Measurements from ENCODE around the gene ENSA. TPM values are rescaled to one million over a fixed set of nuclear protein-coding genes. Genes with fewer than 3 reads are reported as not detected.
A peak's percentile ranks its signal among the peaks of the same experiment; 100 is the strongest.
"Not testable (repeated sequence)": the region's sequence is repeated elsewhere in the genome, so short reads cannot be mapped to it uniquely, and the experiment has no call there.

ENSA gene
- polyA plus RNA-seq, 2 of the 4 experiments (the other 2 are of a cell fraction) = 67.9 to 128 TPM

GRCh38 chr1:150596095-150596892, 33.1 kb downstream of the ENSA start:
- peak overlapping the region; percentile 7 to 64; a peak in 4 of 6 replicates for H3K27ac ChIP-seq
- no peak for FAIRE-seq
- TF ChIP-seq MAFK (IDR thresholded peaks at IDR 0.05; ENCODE audit: partially characterized antibody) = no peak
- no peak for TF ChIP-seq EP300 (IDR thresholded peaks at IDR 0.05)
- no peak for TF ChIP-seq CHD4 (IDR thresholded peaks at IDR 0.05; ENCODE audit: borderline replicate concordance)
- no peak for TF ChIP-seq BCL3 (IDR thresholded peaks at IDR 0.05)
- no peaks in the 10 kb centered on the region for H3K9me3 ChIP-seq
- DNase-seq (ENCODE audit: low read depth in 1 of 2, low spot score in 1 of 2) = no peak
- CTCF ChIA-PET = interaction anchor here (1.5 to 1.7 kb wide), 2 partner anchors 12 to 36 kb away, joined by 4 to 7 read pairs; no protein-coding TSS in a partner anchor
- H3K4me2 ChIP-seq = peak overlapping the region; percentile 36; the same call in 2 of the 3 replicates
- POLR2A ChIA-PET = no interaction called here
- peak; percentile 39 to 53; a peak in 3 of 6 replicates for ATAC-seq
- peaks cover 23% of the 10 kb centered on the region for H3K4me1 ChIP-seq
- no peak overlapping the region for H3K4me3 ChIP-seq
- WGBS (ENCODE audit: missing lambda C conversion rate) = 83% methylated on average over 7 of the region's 7 CpGs

- ChIA-PET CTCF (interaction anchor here (1.0 to 7.4 kb wide), 3 partner anchors 18 to 39 kb away, joined by 3 to 140 read pairs (median 20); no protein-coding TSS in a partner anchor), POLR2A (no interaction called here)
- Histone ChIP-seq H3K27ac (no peak overlapping the region), H3K4me3 (no peak overlapping the region), H3K9me3 (no peaks in the 10 kb centered on the region), H3K4me1 (peaks cover 6% of the 10 kb centered on the region; the same call in 2 of the 3 replicates), H3K4me2 (no peak overlapping the region)
- TF ChIP-seq REST (IDR thresholded peaks at IDR 0.05) (no peak), CHD4 (IDR thresholded peaks at IDR 0.05; ENCODE audit: borderline replicate concordance) (no peak), TFCP2L1 (CRISPR knock-in tag; IDR thresholded peaks at IDR 0.05) (no peak)
- ATAC-seq (no peak), FAIRE-seq (no peak), DNase-seq (ENCODE audit: low read depth in 1 of 2, low spot score in 1 of 2) (no peak)
- WGBS (ENCODE audit: missing lambda C conversion rate) = 89% methylated on average over 2 of the region's 2 CpGs
Observed at GRCh38 chr1:150582371-150582770, 47.0 kb downstream of the ENSA start.

- FAIRE-seq; ATAC-seq; H3K4me3 ChIP-seq; DNase-seq (ENCODE audit: low read depth in 1 of 2, low spot score in 1 of 2); H3K4me2 ChIP-seq; H3K27ac ChIP-seq; H3K9me3 ChIP-seq; H3K4me1 ChIP-seq: not testable (repeated sequence)
- ChIA-PET CTCF (interaction anchor here (0.8 to 7.4 kb wide), 2 partner anchors 18 to 39 kb away, joined by 3 to 140 read pairs; no protein-coding TSS in a partner anchor), POLR2A (interaction anchor here (0.6 kb wide), 1 partner anchor 21 kb away, joined by 3 read pairs; no protein-coding TSS in a partner anchor)
- WGBS (ENCODE audit: missing lambda C conversion rate) = 93% methylated on average over 14 of the region's 14 CpGs
Observed at GRCh38 chr1:150581962-150582361, 47.5 kb downstream of the ENSA start.

- not testable (repeated sequence) for H3K4me1 ChIP-seq; H3K9me3 ChIP-seq; H3K4me2 ChIP-seq; DNase-seq (ENCODE audit: low read depth in 1 of 2, low spot score in 1 of 2); ATAC-seq; FAIRE-seq; H3K4me3 ChIP-seq; H3K27ac ChIP-seq
- CTCF ChIA-PET = interaction anchor here (0.8 to 7.4 kb wide), 3 partner anchors 18 to 40 kb away, joined by 3 to 140 read pairs (median 4); no protein-coding TSS in a partner anchor
- 96% methylated on average over 7 of the region's 7 CpGs for WGBS (ENCODE audit: missing lambda C conversion rate)
- POLR2A ChIA-PET = interaction anchor here (0.6 kb wide), 1 partner anchor 20 kb away, joined by 3 read pairs; no protein-coding TSS in a partner anchor
Observed at GRCh38 chr1:150581437-150581836, 48.0 kb downstream of the ENSA start.

- not testable (repeated sequence) for H3K27ac ChIP-seq; H3K9me3 ChIP-seq; H3K4me3 ChIP-seq; FAIRE-seq; H3K4me2 ChIP-seq; DNase-seq (ENCODE audit: low read depth in 1 of 2, low spot score in 1 of 2); ATAC-seq
- WGBS (ENCODE audit: missing lambda C conversion rate) = 92% methylated on average over 3 of the region's 3 CpGs
- ChIA-PET CTCF (interaction anchor here (0.8 to 7.4 kb wide), 3 partner anchors 17 to 40 kb away, joined by 3 to 140 read pairs (median 4); no protein-coding TSS in a partner anchor), POLR2A (interaction anchor here (6.3 kb wide), 1 partner anchor 18 kb away, joined by 201 read pairs; no protein-coding TSS in a partner anchor)
- peaks cover 13% of the 10 kb centered on the region for H3K4me1 ChIP-seq
Observed at GRCh38 chr1:150580966-150581365, 48.4 kb downstream of the ENSA start.

Data from A549 (cell line).